Neural progenitor cell (in vitro differentiated cells): ENCODE measurements around the gene CCNG2. TPM values are rescaled to one million over a fixed set of nuclear protein-coding genes. Genes with fewer than 3 reads are reported as not detected.

Experiments used
- DNase-seq: peaks from one replicate; pipeline ENCODE4 v3.0.0-alpha.2; 2016; ENCODE audit warnings: low spot score
- H2AFZ ChIP-seq: fragments of 200-600 bp; sonication (generic); replicated peaks from 2 replicates; pipeline ENCODE4 v1.6.1; 2016; ENCODE audit warnings: antibody characterized with exemption
- H3F3A ChIP-seq: fragments of 200-600 bp; sonication (generic); 2 replicates; pipeline ENCODE4 v1.6.1; 2016; ENCODE audit warnings: antibody characterized with exemption, low read depth
- H3K27ac ChIP-seq: fragments of 200-600 bp; sonication (generic); 2 replicates; pipeline ENCODE4 v1.5.1; 2016; ENCODE audit warnings: mild to moderate bottlenecking
- H3K27me3 ChIP-seq: fragments of 200-600 bp; sonication (generic); 2 replicates; pipeline ENCODE4 v1.6.1; 2016; ENCODE audit warnings: mild to moderate bottlenecking, moderate library complexity
- H3K36me3 ChIP-seq: fragments of 200-600 bp; sonication (generic); 2 replicates; pipeline ENCODE4 v1.5.1; 2016
- H3K4me1 ChIP-seq: fragments of 200-600 bp; sonication (generic); 2 replicates; pipeline ENCODE4 v1.6.1; 2016; ENCODE audit warnings: mixed run types
- H3K4me2 ChIP-seq: fragments of 200-600 bp; sonication (generic); 2 replicates; pipeline ENCODE4 v1.6.1; 2016
- H3K4me3 ChIP-seq: fragments of 200-600 bp; sonication (generic); 2 replicates; pipeline ENCODE4 v1.5.1; 2016
- H3K79me2 ChIP-seq: fragments of 200-600 bp; sonication (generic); 2 replicates; pipeline ENCODE4 v1.6.1; 2016; ENCODE audit warnings: low read depth
- H3K9ac ChIP-seq: fragments of 200-600 bp; sonication (generic); 2 replicates; pipeline ENCODE4 v1.6.1; 2016
- H3K9me3 ChIP-seq: fragments of 200-600 bp; sonication (generic); 2 replicates; pipeline ENCODE4 v1.5.1; 2016; ENCODE audit warnings: low read depth
- H4K20me1 ChIP-seq: fragments of 200-600 bp; sonication (generic); 2 replicates; pipeline ENCODE4 v1.6.1; 2016; ENCODE audit warnings: low read depth
- H3K27ac Mint-ChIP-seq: 3 replicates; pipeline ENCODE4 v1.8.0; 2021; ENCODE audit warnings: mixed read lengths
- H3K27me3 Mint-ChIP-seq: 2 replicates; pipeline ENCODE4 v1.8.0; 2022; ENCODE audit warnings: low read depth, mild to moderate bottlenecking, inconsistent platforms, moderate library complexity, mixed read lengths; ENCODE audit not compliant: insufficient read depth
- H3K36me3 Mint-ChIP-seq: 3 replicates; pipeline ENCODE4 v1.8.0; 2021; ENCODE audit warnings: mixed read lengths
- H3K4me1 Mint-ChIP-seq: 3 replicates; pipeline ENCODE4 v1.8.0; 2021; ENCODE audit warnings: mixed read lengths
- H3K4me3 Mint-ChIP-seq: 3 replicates; pipeline ENCODE4 v1.8.0; 2021; ENCODE audit warnings: mild to moderate bottlenecking, moderate library complexity, mixed read lengths
- H3K9me3 Mint-ChIP-seq: 3 replicates; pipeline ENCODE4 v1.8.0; 2020; ENCODE audit warnings: mixed read lengths
- CTCF ChIP-seq: fragments of 200-600 bp; sonication (generic); IDR thresholded peaks from 2 replicates; pipeline ENCODE4 v1.5.1; 2017; ENCODE audit warnings: antibody characterized with exemption, mild to moderate bottlenecking
- EZH2 ChIP-seq: fragments of 200-600 bp; sonication (generic); IDR thresholded peaks from 2 replicates; pipeline ENCODE4 v1.6.1; 2017; ENCODE audit warnings: antibody characterized with exemption, mild to moderate bottlenecking, moderate library complexity
- EZH2phosphoT487 ChIP-seq: fragments of 200-600 bp; sonication (generic); IDR thresholded peaks from 2 replicates; pipeline ENCODE4 v1.6.1; 2017; ENCODE audit warnings: antibody characterized with exemption
- total RNA-seq: library from RNA; depleted of rRNA; stranded (reverse); fragments of >200 nt; gene quantifications from 2 replicates; pipeline ENCODE4 v1.2.3, GENCODE V29; 2015; ENCODE audit warnings: low replicate concordance

CCNG2 gene
- total RNA-seq, 1 donor from 2014 or later, result 366 TPM

GRCh38 chr4:77122656-77123055, 34.4 kb upstream of the CCNG2 start:
- Histone ChIP-seq H2AFZ (no peak overlapping the region), H3K9ac (no peak overlapping the region), H3K4me3 (no peak overlapping the region), H4K20me1 (no peaks in the 10 kb centered on the region), H3K4me2 (no peak overlapping the region), H3K4me1 (no peaks in the 10 kb centered on the region), H3K27ac (no peak overlapping the region), H3K27me3 (no peaks in the 10 kb centered on the region), H3K9me3 (no peaks in the 10 kb centered on the region), H3F3A (no peaks in the 10 kb centered on the region), H3K79me2 (no peaks in the 10 kb centered on the region), H3K36me3 (no peaks in the 10 kb centered on the region)
- TF ChIP-seq CTCF (no peak), EZH2 (no peak), EZH2phosphoT487 (no peak)
- Mint-ChIP-seq H3K4me3 (no peak overlapping the region), H3K27ac (no peak overlapping the region), H3K27me3 (peaks cover 5% of the 10 kb centered on the region), H3K4me1 (no peaks in the 10 kb centered on the region), H3K9me3 (no peaks in the 10 kb centered on the region), H3K36me3 (no peaks in the 10 kb centered on the region)
- no peak for DNase-seq

- TF ChIP-seq EZH2 (no peak), EZH2phosphoT487 (no peak), CTCF (no peak)
- peaks cover 2% of the 10 kb centered on the region for H3K9me3 Mint-ChIP-seq
- no peak for DNase-seq
- Histone ChIP-seq H3K36me3 (no peaks in the 10 kb centered on the region), H3K9ac (no peak overlapping the region), H3F3A (no peaks in the 10 kb centered on the region), H3K4me3 (no peak overlapping the region), H3K79me2 (no peaks in the 10 kb centered on the region), H4K20me1 (no peaks in the 10 kb centered on the region), H3K9me3 (no peaks in the 10 kb centered on the region), H3K27me3 (no peaks in the 10 kb centered on the region), H3K27ac (no peak overlapping the region), H3K4me2 (no peak overlapping the region), H3K4me1 (no peaks in the 10 kb centered on the region), H2AFZ (no peak overlapping the region)
- H3K4me1 Mint-ChIP-seq, result peaks cover 2% of the 10 kb centered on the region
- peaks cover 5% of the 10 kb centered on the region for H3K27me3 Mint-ChIP-seq
- no peak overlapping the region for H3K4me3 Mint-ChIP-seq
- no peak overlapping the region for H3K27ac Mint-ChIP-seq
- no peaks in the 10 kb centered on the region for H3K36me3 Mint-ChIP-seq
Observed at GRCh38 chr4:77123411-77123810, 33.6 kb upstream of the CCNG2 start.

GRCh38 chr4:77124576-77124975, 32.4 kb upstream of the CCNG2 start:
- Histone ChIP-seq H3K79me2 (no peaks in the 10 kb centered on the region), H2AFZ (no peak overlapping the region), H3K36me3 (no peaks in the 10 kb centered on the region), H4K20me1 (no peaks in the 10 kb centered on the region), H3K4me3 (no peak overlapping the region), H3K27ac (no peak overlapping the region), H3K27me3 (no peaks in the 10 kb centered on the region), H3K9me3 (no peaks in the 10 kb centered on the region), H3K9ac (no peak overlapping the region), H3K4me1 (no peaks in the 10 kb centered on the region), H3F3A (no peaks in the 10 kb centered on the region), H3K4me2 (no peak overlapping the region)
- TF ChIP-seq CTCF (no peak), EZH2 (no peak), EZH2phosphoT487 (no peak)
- H3K36me3 Mint-ChIP-seq, result no peaks in the 10 kb centered on the region
- peaks cover 5% of the 10 kb centered on the region for H3K27me3 Mint-ChIP-seq
- H3K27ac Mint-ChIP-seq, result no peak overlapping the region
- no peak for DNase-seq
- peaks cover 2% of the 10 kb centered on the region for H3K4me1 Mint-ChIP-seq
- peaks cover 5% of the 10 kb centered on the region for H3K9me3 Mint-ChIP-seq
- no peak overlapping the region for H3K4me3 Mint-ChIP-seq
